Brain microvascular endothelial cell (primary cell): ENCODE measurements around the gene TNFRSF21.

Experiments used
- DNase-seq: peaks from one replicate; pipeline ENCODE4 v3.0.0-alpha.2; 2020
- H3K27ac ChIP-seq: fragments of 250-450 bp; sonication (Bioruptor Pico); 2 replicates; pipeline ENCODE4 v1.5.1; 2020; ENCODE audit warnings: mild to moderate bottlenecking, moderate library complexity
- H3K27me3 ChIP-seq: fragments of 250-450 bp; sonication (Bioruptor Pico); replicated peaks from 2 replicates; pipeline ENCODE4 v1.5.1; 2020; ENCODE audit warnings: mild to moderate bottlenecking
- H3K36me3 ChIP-seq: fragments of 250-450 bp; sonication (Bioruptor Pico); replicated peaks from 2 replicates; pipeline ENCODE4 v1.5.1; 2020; ENCODE audit warnings: mild to moderate bottlenecking
- H3K4me3 ChIP-seq: 2 replicates; pipeline ENCODE4 v1.5.1; 2011; ENCODE audit warnings: low read depth, mild to moderate bottlenecking, control low read depth, low read length, moderate library complexity
- CTCF ChIP-seq: IDR thresholded peaks from 2 replicates; pipeline ENCODE4 v1.5.1; 2011; ENCODE audit warnings: low read depth, mild to moderate bottlenecking, moderate library complexity, low read length, control low read depth, inconsistent platforms; ENCODE audit errors: missing control alignments
- in situ Hi-C: cut with HindIII; loops from 2 replicates; pipeline ENCODE4 v1.10.0; 2017; ENCODE audit warnings: low sequenced_read_pairs, low pct_ligation_motif_present

The TNFRSF21 gene

DNA sequence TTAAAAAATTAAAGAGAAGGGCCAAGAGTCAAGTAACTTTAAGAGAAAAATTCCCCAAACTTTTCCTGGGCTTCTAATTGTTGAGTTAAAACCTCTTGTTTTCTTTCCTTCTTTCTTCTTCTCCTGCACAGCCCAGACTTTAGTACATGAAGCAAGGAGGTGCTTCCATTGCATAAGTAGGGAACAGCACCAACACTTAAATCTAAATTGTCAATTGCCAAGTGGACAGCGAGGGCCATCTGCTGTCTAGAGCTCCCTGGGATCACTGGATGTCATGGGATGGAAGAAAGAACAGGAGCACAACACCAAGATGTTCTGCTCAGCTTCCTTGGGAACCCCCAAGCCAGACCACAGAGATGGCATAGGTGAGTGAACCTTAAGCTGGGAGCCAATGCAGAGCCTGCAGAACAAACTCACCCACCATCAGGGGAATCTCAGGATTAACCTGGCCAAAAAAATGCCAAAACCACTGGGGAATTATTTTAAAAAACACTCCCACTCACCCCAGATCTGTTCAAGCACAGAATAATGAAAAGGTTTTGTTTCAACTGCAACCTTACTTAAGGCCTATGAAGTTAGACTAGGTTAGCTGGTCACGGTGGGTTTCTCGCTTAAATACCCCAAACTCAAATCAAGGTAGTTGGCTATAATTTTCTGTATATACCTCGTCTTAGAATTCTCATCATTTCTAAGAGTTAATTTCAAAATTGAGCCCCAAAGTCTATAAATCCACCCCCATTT is 67.8 kb downstream of the TNFRSF21 start:
- Histone ChIP-seq H3K4me3 (no peak overlapping the region), H3K27me3 (no peaks in the 10 kb centered on the region), H3K27ac (peak overlapping the region; percentile 67), H3K36me3 (no peaks in the 10 kb centered on the region)
- in situ Hi-C loops = no loop called here
- no peak for DNase-seq
- TF ChIP-seq CTCF = no peak

DNA sequence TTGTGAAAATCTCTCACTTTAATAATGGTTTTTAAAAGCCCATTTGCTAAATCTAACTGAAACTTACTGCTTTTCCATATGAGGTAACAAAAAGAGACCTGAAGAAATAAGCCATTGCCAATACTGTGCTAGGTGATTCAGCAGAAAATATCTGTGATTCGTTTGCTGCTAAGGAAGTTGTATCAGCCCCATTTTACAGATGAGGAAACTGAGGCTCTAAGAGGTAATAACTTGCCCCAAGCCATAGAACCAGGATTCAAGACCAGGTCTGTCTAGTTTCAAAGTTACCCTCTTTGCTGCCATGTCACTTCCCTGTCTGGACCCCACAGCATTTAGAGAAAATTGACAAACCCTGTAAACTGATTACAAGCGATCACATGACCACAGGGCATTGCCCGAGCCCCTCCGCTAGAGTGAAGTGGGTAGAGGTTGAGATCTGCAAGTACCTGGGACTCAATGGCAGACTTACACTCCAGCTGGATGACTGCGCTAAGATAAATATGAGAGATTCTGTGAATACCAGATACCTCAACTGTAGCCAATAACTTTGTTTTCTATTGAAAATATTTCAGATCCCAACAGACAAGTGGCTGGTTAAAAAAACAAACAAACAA is 69.3 kb downstream of the TNFRSF21 start:
- in situ Hi-C loops = no loop called here
- Histone ChIP-seq H3K4me3 (no peak overlapping the region), H3K27me3 (no peaks in the 10 kb centered on the region), H3K27ac (no peak overlapping the region), H3K36me3 (no peaks in the 10 kb centered on the region)
- no peak for TF ChIP-seq CTCF
- no peak for DNase-seq

GRCh38 chr6:47239546-47239945 is 70.2 kb downstream of the TNFRSF21 start:
- TF ChIP-seq CTCF = no peak
- H3K4me3 ChIP-seq = no peak overlapping the region
- H3K27ac ChIP-seq = no peak overlapping the region
- no peaks in the 10 kb centered on the region for H3K36me3 ChIP-seq
- H3K27me3 ChIP-seq = no peaks in the 10 kb centered on the region
- in situ Hi-C loops = no loop called here
- DNase-seq = no peak

GRCh38 chr6:47238456-47238995 is 71.2 kb downstream of the TNFRSF21 start:
- Histone ChIP-seq H3K36me3 (no peaks in the 10 kb centered on the region), H3K27me3 (no peaks in the 10 kb centered on the region), H3K27ac (no peak overlapping the region), H3K4me3 (no peak overlapping the region)
- TF ChIP-seq CTCF = no peak
- in situ Hi-C loops = no loop called here
- DNase-seq = no peak

- no peaks in the 10 kb centered on the region for H3K36me3 ChIP-seq
- TF ChIP-seq CTCF = no peak
- in situ Hi-C loops = no loop called here
These were observed 72.5 kb downstream of the TNFRSF21 start for GRCh38 chr6:47237196-47237595.

More at GRCh38 chr6:47237196-47237595, 72.5 kb downstream of the TNFRSF21 start:
- Histone ChIP-seq H3K4me3 (no peak overlapping the region), H3K27me3 (no peaks in the 10 kb centered on the region), H3K27ac (no peak overlapping the region)
- DNase-seq = no peak
